HepG2 (cell line): ENCODE measurements around the gene ZNF451. TPM values are rescaled to one million over a fixed set of nuclear protein-coding genes. Genes with fewer than 3 reads are reported as not detected.

Source experiments
- ATAC-seq: fragments of 200-7000 bp; cut with Tn5 transposase; 3 replicates; pipeline ENCODE4 v1.9.1; 2020; ENCODE audit warnings: mild to moderate bottlenecking, moderate library complexity
- BruUV-seq: library from RNA; stranded (reverse); fragments of 400-500 nt; replicated peaks from 2 replicates; lab custom pipeline; 2021; lab: Mats Ljungman, UMichigan
- CTCF ChIA-PET: fragments of 300-600 bp; formaldehyde crosslinking; extraction: SDS; loops from one replicate; lab custom pipeline; 2021; ENCODE audit warnings: low total read pairs, inconsistent platforms, low intra/inter-chr PET ratio; lab: Yijun Ruan, JAX
- POLR2A ChIA-PET: fragments of 350-600 bp; sonication (Branson Sonifier 250); formaldehyde crosslinking; loops from one replicate; lab custom pipeline; 2020; ENCODE audit warnings: antibody characterized with exemption, inconsistent platforms; lab: Yijun Ruan, JAX
- DNase-seq: peaks from one replicate; pipeline ENCODE4 v3.0.0-alpha.2; 2015; ENCODE audit warnings: low spot score
- FAIRE-seq: peaks from 3 replicates; lab custom pipeline; 2011; peaks lifted over from hg19 to GRCh38; lab: Jason Lieb, UNC
- H2AFZ ChIP-seq: one replicate; pipeline ENCODE4 v1.6.1; 2011; ENCODE audit warnings: low read length, inconsistent platforms
- H3K27ac ChIP-seq: fragments of 300-600 bp; 3 replicates; pipeline ENCODE4 v1.8.0; 2011; ENCODE audit warnings: mixed run types, mild to moderate bottlenecking, mixed read lengths, low read length, inconsistent platforms; ENCODE audit not compliant: insufficient read depth; ENCODE audit errors: extremely low read length
- H3K27me3 ChIP-seq, 2 experiments: fragments of 200-600 bp in 1 of 2; 2 replicates in 1 of 2; 3 replicates in 1 of 2; pipeline versions ENCODE4 v1.6.0 to v1.8.0; 2011; ENCODE audit warnings: low read length in 2 of 2, mild to moderate bottlenecking in 2 of 2, moderate library complexity in 2 of 2, inconsistent platforms in 1 of 2; ENCODE audit not compliant: insufficient read depth in 2 of 2, control insufficient read depth in 1 of 2
- H3K36me3 ChIP-seq, 2 experiments: fragments of 200-600 bp in 1 of 2; replicated peaks in 1 of 2; 2 replicates in 1 of 2; 3 replicates in 1 of 2; pipeline versions ENCODE4 v1.5.1 to v1.8.0; 2011; ENCODE audit warnings: low read length in 2 of 2, inconsistent platforms in 1 of 2; ENCODE audit not compliant: insufficient read depth in 2 of 2, control insufficient read depth in 1 of 2
- H3K4me1 ChIP-seq: 2 replicates; pipeline ENCODE4 v1.5.1; 2012; ENCODE audit warnings: low read length, inconsistent platforms; ENCODE audit not compliant: insufficient read depth
- H3K4me2 ChIP-seq: 2 replicates; pipeline ENCODE4 v1.6.0; 2011; ENCODE audit warnings: low read depth, low read length, inconsistent platforms
- H3K4me3 ChIP-seq, 3 experiments: fragments of 200-600 bp in 1 of 3; sonication (generic), shearing (Covaris generic) in 1 of 3; replicated peaks in 1 of 3; 2 replicates each; pipeline ENCODE4 v1.5.1; 2011 to 2016; ENCODE audit warnings: low read length in 3 of 3, inconsistent platforms in 2 of 3, low read depth in 2 of 3, mild to moderate bottlenecking in 2 of 3, control low read depth in 1 of 3, mixed read lengths in 1 of 3; ENCODE audit not compliant: insufficient read depth in 1 of 3
- H3K79me2 ChIP-seq: one replicate; pipeline ENCODE4 v1.6.1; 2011; ENCODE audit warnings: low read length, inconsistent platforms; ENCODE audit not compliant: insufficient read depth
- H3K9ac ChIP-seq: 2 replicates; pipeline ENCODE4 v1.6.0; 2011; ENCODE audit warnings: mild to moderate bottlenecking, low read depth, low read length, inconsistent platforms; ENCODE audit not compliant: insufficient read depth
- H3K9me3 ChIP-seq: 2 replicates; pipeline ENCODE4 v1.5.1; 2012; ENCODE audit warnings: mild to moderate bottlenecking, low read length
- H4K20me1 ChIP-seq: 2 replicates; pipeline ENCODE4 v1.6.0; 2011; ENCODE audit warnings: inconsistent platforms, mild to moderate bottlenecking, low read length, moderate library complexity; ENCODE audit not compliant: insufficient read depth
- CBX1 ChIP-seq: IDR thresholded peaks from one replicate; pipeline ENCODE4 v1.6.1; 2016; ENCODE audit warnings: antibody characterized with exemption, low read depth
- GATAD2A ChIP-seq: IDR thresholded peaks from 2 replicates; pipeline ENCODE4 v1.6.1; 2016
- PRPF4 ChIP-seq: fragments of 200-400 bp; formaldehyde crosslinking; IDR thresholded peaks from 2 replicates; pipeline ENCODE4 v1.6.1; 2016; ENCODE audit warnings: low read length, low read depth; ENCODE audit not compliant: poor library complexity, severe bottlenecking
- RELA ChIP-seq: sonication (generic); formaldehyde crosslinking; IDR thresholded peaks from 2 replicates; pipeline ENCODE4 v1.4.0; 2020; ENCODE audit warnings: missing genetic modification reagents
- RFXAP ChIP-seq: sonication (generic); formaldehyde crosslinking; IDR thresholded peaks from 2 replicates; pipeline ENCODE4 v1.4.0; 2020; ENCODE audit warnings: missing genetic modification reagents, borderline replicate concordance
- SNAPC5 ChIP-seq: sonication (generic); formaldehyde crosslinking; IDR thresholded peaks from 2 replicates; pipeline ENCODE4 v1.8.1; 2023; ENCODE audit warnings: mild to moderate bottlenecking, missing genetic modification reagents, borderline replicate concordance
- ZFY ChIP-seq: sonication (generic); formaldehyde crosslinking; IDR thresholded peaks from 2 replicates; pipeline ENCODE4 v1.4.0; 2020; ENCODE audit warnings: missing genetic modification reagents
- ZNF205 ChIP-seq: IDR thresholded peaks from 2 replicates; pipeline ENCODE4 v1.6.1; 2018; ENCODE audit warnings: missing biosample characterization, missing genetic modification reagents
- ZNF496 ChIP-seq: sonication (generic); formaldehyde crosslinking; IDR thresholded peaks from 2 replicates; pipeline ENCODE4 v1.8.1; 2023; ENCODE audit warnings: mild to moderate bottlenecking, moderate library complexity, missing genetic modification reagents; ENCODE audit not compliant: insufficient replicate concordance
- ZNF501 ChIP-seq: sonication (generic); formaldehyde crosslinking; IDR thresholded peaks from 2 replicates; pipeline ENCODE4 v1.5.1; 2020; ENCODE audit warnings: mild to moderate bottlenecking, moderate library complexity, missing genetic modification reagents
- ZNF598 ChIP-seq: sonication (generic); formaldehyde crosslinking; IDR thresholded peaks from 2 replicates; pipeline ENCODE4 v1.5.1; 2020; ENCODE audit warnings: mild to moderate bottlenecking, missing genetic modification reagents, borderline replicate concordance
- ZNF652 ChIP-seq: IDR thresholded peaks from 2 replicates; pipeline ENCODE4 v1.6.1; 2016; ENCODE audit warnings: low read depth, borderline replicate concordance
- WGBS: methylation state at CpG from one replicate; pipeline ENCODE4 v1.1.6; 2017; ENCODE audit warnings: low lambda C conversion rate; 5-methylcytosine and 5-hydroxymethylcytosine counted together
- in situ Hi-C: cut with HindIII; loops from 2 replicates; pipeline ENCODE4 v1.10.0; 2017; ENCODE audit warnings: low pct_unique_long_range_greater_than_20kb; ENCODE audit not compliant: extremely low pct_ligation_motif_present
- intact Hi-C: fragments of 100-400 bp; cut with micrococcal nuclease; formaldehyde crosslinking; loops from one replicate; pipeline ENCODE4 v1.10.0; 2022; ENCODE audit not compliant: unreplicated experiment
- polyA plus RNA-seq, 8 experiments: library from polyadenylated mRNA; depleted of rRNA in 3 of 8; stranded (reverse) in 7 of 8; unstranded in 1 of 8; fragments of >200 nt; fragmentation: Illumina TruSeq in 4 of 8; extraction: Trizol in 4 of 8; gene quantifications; 2 replicates each; pipeline versions ENCODE4 v1.2.1 to v1.2.3, GENCODE V29; 2011 to 2016; ENCODE audit warnings: low read depth in 4 of 8, missing spikeins in 1 of 8, mixed read lengths in 1 of 8; ENCODE audit not compliant: insufficient read depth in 1 of 8
- total RNA-seq, 5 experiments: library from RNA; depleted of rRNA; stranded (reverse); fragments of >200 nt; fragmentation: Illumina TruSeq; extraction: Trizol; gene quantifications; 2 replicates each; pipeline ENCODE4 v1.2.3, GENCODE V29; 2016; ENCODE audit warnings: low read depth in 1 of 5
- TF ChIP-seq, protein P1 (sequence below): sonication (generic); formaldehyde crosslinking; IDR thresholded peaks from 2 replicates; pipeline ENCODE4 v1.4.0; 2020; ENCODE audit warnings: missing genetic modification reagents
- TF ChIP-seq, protein P2 (sequence below): sonication (generic); formaldehyde crosslinking; IDR thresholded peaks from 2 replicates; pipeline ENCODE4 v1.5.0; 2020; ENCODE audit warnings: missing genetic modification reagents, mild to moderate bottlenecking, borderline replicate concordance
- TF ChIP-seq, protein P3 (sequence below): sonication (generic); formaldehyde crosslinking; IDR thresholded peaks from 2 replicates; pipeline ENCODE4 v1.8.1; 2023; ENCODE audit warnings: mild to moderate bottlenecking, inconsistent platforms, moderate library complexity, missing genetic modification reagents, borderline replicate concordance

The ZNF451 gene
- total and polyA plus RNA-seq, 2 of the 13 experiments (the other 11 are each of a cell fraction or from before 2014, with no cell fraction given), result 32.1 to 65.7 TPM

DNA sequence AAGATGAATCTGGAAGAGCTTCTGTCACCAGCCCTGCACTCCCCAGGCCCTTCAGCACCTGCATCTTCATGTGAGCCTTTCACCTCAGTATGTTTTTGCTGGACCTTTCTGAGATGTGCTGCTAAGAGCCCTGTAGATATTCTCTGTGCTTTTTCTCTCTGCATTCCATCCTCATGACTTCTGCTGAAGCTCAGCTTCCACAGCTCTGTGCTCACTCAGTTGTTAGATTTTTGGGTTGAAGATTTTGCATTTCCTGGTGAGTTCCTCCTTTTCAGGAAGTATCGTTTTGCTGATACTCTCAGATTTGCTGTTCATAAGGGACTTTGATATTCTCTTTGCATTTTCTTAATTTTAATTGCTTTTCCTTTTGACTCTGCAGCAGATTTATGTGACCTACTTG, 25.2 kb upstream of the ZNF451 start:
- Histone ChIP-seq H3K4me1 (no peaks in the 10 kb centered on the region), H3K9me3 (no peaks in the 10 kb centered on the region), H3K27ac (no peak overlapping the region), H3K9ac (no peak overlapping the region), H4K20me1 (no peaks in the 10 kb centered on the region), H3K79me2 (no peaks in the 10 kb centered on the region), H2AFZ (no peak overlapping the region), H3K4me2 (no peak overlapping the region), H3K4me3 (no peak overlapping the region), H3K36me3 (peaks cover 5 to 15% of the 10 kb centered on the region in 2 experiments; a peak in 4 of 5 replicates), H3K27me3 (no peaks in the 10 kb centered on the region)
- intact Hi-C loops, result no loop called here
- ChIA-PET CTCF (no interaction called here), POLR2A (no interaction called here)
- no peak for DNase-seq
- BruUV-seq, result no TSS peak
- in situ Hi-C loops, result no loop called here
- no peak for FAIRE-seq
- 95% methylated on average over 1 of the region's 1 CpG for WGBS
- ATAC-seq, result no peak
- TF ChIP-seq ZNF496 (CRISPR knock-in tag) (no peak), RFXAP (CRISPR knock-in tag) (no peak), SNAPC5 (CRISPR knock-in tag) (no peak), RELA (CRISPR knock-in tag) (no peak)
- TF ChIP-seq, protein P1, sequence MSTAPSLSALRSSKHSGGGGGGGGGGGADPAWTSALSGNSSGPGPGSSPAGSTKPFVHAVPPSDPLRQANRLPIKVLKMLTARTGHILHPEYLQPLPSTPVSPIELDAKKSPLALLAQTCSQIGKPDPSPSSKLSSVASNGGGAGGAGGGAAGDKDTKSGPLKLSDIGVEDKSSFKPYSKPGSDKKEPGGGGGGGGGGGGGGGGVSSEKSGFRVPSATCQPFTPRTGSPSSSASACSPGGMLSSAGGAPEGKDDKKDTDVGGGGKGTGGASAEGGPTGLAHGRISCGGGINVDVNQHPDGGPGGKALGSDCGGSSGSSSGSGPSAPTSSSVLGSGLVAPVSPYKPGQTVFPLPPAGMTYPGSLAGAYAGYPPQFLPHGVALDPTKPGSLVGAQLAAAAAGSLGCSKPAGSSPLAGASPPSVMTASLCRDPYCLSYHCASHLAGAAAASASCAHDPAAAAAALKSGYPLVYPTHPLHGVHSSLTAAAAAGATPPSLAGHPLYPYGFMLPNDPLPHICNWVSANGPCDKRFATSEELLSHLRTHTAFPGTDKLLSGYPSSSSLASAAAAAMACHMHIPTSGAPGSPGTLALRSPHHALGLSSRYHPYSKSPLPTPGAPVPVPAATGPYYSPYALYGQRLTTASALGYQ (CRISPR knock-in tag), result no peak

GRCh38 chr6:57068061-57068460, 21.9 kb upstream of the ZNF451 start:
- no peaks in the 10 kb centered on the region for H3K9me3 ChIP-seq
- BruUV-seq, result no TSS peak
- ChIA-PET CTCF (no interaction called here), POLR2A (no interaction called here)
- H2AFZ ChIP-seq, result no peak overlapping the region
- H3K9ac ChIP-seq, result no peak overlapping the region
- H4K20me1 ChIP-seq, result no peaks in the 10 kb centered on the region
- FAIRE-seq (no peak), DNase-seq (no peak), ATAC-seq (no peak)
- peaks cover 5 to 9% of the 10 kb centered on the region in 2 experiments; a peak in 3 of 5 replicates for H3K36me3 ChIP-seq
- H3K27ac ChIP-seq, result no peak overlapping the region
- no peaks in the 10 kb centered on the region for H3K79me2 ChIP-seq
- H3K27me3 ChIP-seq, result no peaks in the 10 kb centered on the region
- intact Hi-C loops, result no loop called here
- no peak overlapping the region for H3K4me2 ChIP-seq
- H3K4me3 ChIP-seq, result no peak overlapping the region
- H3K4me1 ChIP-seq, result no peaks in the 10 kb centered on the region
- in situ Hi-C loops, result no loop called here
- WGBS, result 98% methylated on average over 1 of the region's 1 CpG
- no peak for TF ChIP-seq ZNF598 (CRISPR knock-in tag)
- no peak for TF ChIP-seq GATAD2A (CRISPR knock-in tag)
- TF ChIP-seq ZFY (CRISPR knock-in tag), result no peak
- TF ChIP-seq, protein P2, sequence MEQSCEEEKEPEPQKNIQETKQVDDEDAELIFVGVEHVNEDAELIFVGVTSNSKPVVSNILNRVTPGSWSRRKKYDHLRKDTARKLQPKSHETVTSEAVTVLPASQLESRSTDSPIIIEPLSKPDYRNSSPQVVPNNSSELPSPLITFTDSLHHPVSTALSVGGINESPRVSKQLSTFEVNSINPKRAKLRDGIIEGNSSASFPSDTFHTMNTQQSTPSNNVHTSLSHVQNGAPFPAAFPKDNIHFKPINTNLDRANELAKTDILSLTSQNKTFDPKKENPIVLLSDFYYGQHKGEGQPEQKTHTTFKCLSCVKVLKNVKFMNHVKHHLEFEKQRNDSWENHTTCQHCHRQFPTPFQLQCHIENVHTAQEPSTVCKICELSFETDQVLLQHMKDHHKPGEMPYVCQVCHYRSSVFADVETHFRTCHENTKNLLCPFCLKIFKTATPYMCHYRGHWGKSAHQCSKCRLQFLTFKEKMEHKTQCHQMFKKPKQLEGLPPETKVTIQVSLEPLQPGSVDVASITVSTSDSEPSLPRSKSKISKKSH (CRISPR knock-in tag), result no peak
- TF ChIP-seq ZNF205 (CRISPR knock-in tag), result no peak
- TF ChIP-seq CBX1, result no peak
- no peak for TF ChIP-seq ZNF501
- no peak for TF ChIP-seq PRPF4
- TF ChIP-seq, protein P3, sequence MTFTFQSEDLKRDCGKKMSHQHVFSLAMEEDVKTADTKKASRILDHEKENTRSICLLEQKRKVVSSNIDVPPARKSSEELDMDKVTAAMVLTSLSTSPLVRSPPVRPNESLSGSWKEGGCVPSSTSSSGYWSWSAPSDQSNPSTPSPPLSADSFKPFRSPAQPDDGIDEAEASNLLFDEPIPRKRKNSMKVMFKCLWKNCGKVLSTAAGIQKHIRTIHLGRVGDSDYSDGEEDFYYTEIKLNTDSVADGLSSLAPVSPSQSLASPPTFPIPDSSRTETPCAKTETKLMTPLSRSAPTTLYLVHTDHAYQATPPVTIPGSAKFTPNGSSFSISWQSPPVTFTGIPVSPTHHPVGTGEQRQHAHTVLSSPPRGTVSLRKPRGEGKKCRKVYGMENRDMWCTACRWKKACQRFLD (CRISPR knock-in tag), result no peak
- no peak for TF ChIP-seq ZNF652 (CRISPR knock-in tag)
